Measurements from ENCODE around the gene ABCE1. TPM values are rescaled to one million over a fixed set of nuclear protein-coding genes. Genes with fewer than 3 reads are reported as not detected.

Gene ABCE1
- total RNA-seq (2014; rRNA removed; shearing (Covaris generic)) (108 and 119 TPM in 2 replicates), total RNA-seq (2022) (97.3 and 111 TPM in 2 replicates), Bru-seq, nascent RNA (percentile 96 among the genes with signal in this experiment), BruChase-seq, experiment 1, labeled RNA remaining after a 6-hour chase (percentile 96 among the genes with signal in this experiment), BruChase-seq, experiment 2, labeled RNA remaining after a 2-hour chase (percentile 97 among the genes with signal in this experiment)
- long read RNA-seq, transcript ABCE1-201 (18 exons, 3,921 nt), result major isoform, 127 of 172 reads
- long read RNA-seq, partial matches to known transcripts, result 10 of 172 reads
- long read RNA-seq, other reads (novel, unspliced or antisense), result 33 of 172 reads

GRCh38 chr4:145097821-145098674 is at the start of gene ABCE1, which contains the start of gene ANAPC10:
ABCE1 (plus strand) TSS chr4:145098311; CDS start chr4:145104413, 6,102 bp downstream.
ANAPC10 (minus strand) TSS chr4:145098196; CDS start chr4:145096099, 2,097 bp downstream.
- H3K4me2 ChIP-seq (ENCODE audit: low read length), result peak within 1 kb of the TSS; percentile 92
- peak; percentile 99 for DNase-seq (ENCODE audit: low spot score)
- TF ChIP-seq CTCF (conservative IDR thresholded peaks at IDR 0.05; ENCODE audit: low read length) (peak; percentile 50), EZH2phosphoT487 (IDR thresholded peaks at IDR 0.05; ENCODE audit: borderline replicate concordance, low read depth, low read length) (no peak)
- peaks cover 36% of the 10 kb centered on the region; the same call in 1 of the 2 replicates for H4K20me1 ChIP-seq (ENCODE audit: insufficient read depth, low read length)
- intact Hi-C loops (cut with micrococcal nuclease; ENCODE audit: unreplicated experiment), result loop anchor here (2.0 to 5.0 kb wide), 3 partner anchors 81 to 521 kb away; partner anchors contain the start of genes MMAA and SMAD1
- H3K36me3 ChIP-seq (ENCODE audit: insufficient read depth, low read length), result peaks cover 61% of the 10 kb centered on the region
- ChIA-PET POLR2A (interaction anchor here (0.6 to 2.4 kb wide), 9 partner anchors 13 to 1585 kb away, joined by 3 to 11 read pairs (median 4); no protein-coding TSS in a partner anchor), CTCF (ENCODE audit: unreplicated experiment) (interaction anchor here (0.6 to 0.9 kb wide), 4 partner anchors 25 to 1650 kb away, joined by 3 to 5 read pairs (median 4); no protein-coding TSS in a partner anchor)
- peaks cover 96% of the 10 kb centered on the region for H3K79me2 ChIP-seq (ENCODE audit: insufficient read depth, low read depth, low read length)
- H3K27ac ChIP-seq (ENCODE audit: low read depth, low read length, poor library complexity, severe bottlenecking), result peak within 1 kb of the TSS; percentile 80
- peak within 1 kb of the TSS; percentile 79 for H3K4me3 ChIP-seq (ENCODE audit: low read depth, low read length, poor library complexity, severe bottlenecking)
- H3K4me1 ChIP-seq (ENCODE audit: insufficient read depth, low read length, poor library complexity, severe bottlenecking), result peaks cover 52% of the 10 kb centered on the region
- peak within 1 kb of the TSS; percentile 78 for H2AFZ ChIP-seq (ENCODE audit: low read length)
- H3K9me3 ChIP-seq (ENCODE audit: low read length), result peaks cover 9% of the 10 kb centered on the region; the same call in 1 of the 2 replicates
- BruUV-seq (replicated peaks), result TSS peak; percentile 84
- no peaks in the 10 kb centered on the region for H3K9me2 ChIP-seq (ENCODE audit: insufficient read depth, low read length)

GRCh38 chr4:145048817-145049216 is 49.3 kb upstream of the ABCE1 start:
- CTCF ChIA-PET (ENCODE audit: unreplicated experiment), result no interaction called here
- Histone ChIP-seq H3K27ac (ENCODE audit: low read depth, low read length, poor library complexity, severe bottlenecking) (no peak overlapping the region), H4K20me1 (ENCODE audit: insufficient read depth, low read length) (0 out of 2 replicates have a peak, but pooled peaks cover 8% of the 10 kb centered on the region), H2AFZ (ENCODE audit: low read length) (no peak overlapping the region), H3K4me1 (ENCODE audit: insufficient read depth, low read length, poor library complexity, severe bottlenecking) (no peaks in the 10 kb centered on the region), H3K4me2 (ENCODE audit: low read length) (no peak overlapping the region), H3K9me2 (ENCODE audit: insufficient read depth, low read length) (no peaks in the 10 kb centered on the region), H3K79me2 (ENCODE audit: insufficient read depth, low read depth, low read length) (no peaks in the 10 kb centered on the region), H3K9me3 (ENCODE audit: low read length) (no peaks in the 10 kb centered on the region), H3K36me3 (ENCODE audit: insufficient read depth, low read length) (peaks cover 4% of the 10 kb centered on the region), H3K4me3 (ENCODE audit: low read depth, low read length, poor library complexity, severe bottlenecking) (no peak overlapping the region)
- POLR2A ChIA-PET, result interaction anchor here (1.2 kb wide), 1 partner anchor 11 kb away, joined by 3 read pairs; no protein-coding TSS in a partner anchor
- intact Hi-C loops (cut with micrococcal nuclease; ENCODE audit: unreplicated experiment), result no loop called here
- TF ChIP-seq EZH2phosphoT487 (IDR thresholded peaks at IDR 0.05; ENCODE audit: borderline replicate concordance, low read depth, low read length) (no peak), CTCF (conservative IDR thresholded peaks at IDR 0.05; ENCODE audit: low read length) (no peak)
- DNase-seq (ENCODE audit: low spot score), result no peak
- BruUV-seq (replicated peaks), result no TSS peak

Measured in OCI-LY7 (cell line).